NCI-H69 (cell line): Measurements from ENCODE around the gene EEF1G.
A peak's percentile ranks its signal among the peaks of the same experiment; 100 is the strongest.
"Not testable (repeated sequence)": the region's sequence is repeated elsewhere in the genome, so short reads cannot be mapped to it uniquely, and the experiment has no call there.

Experiments used
- DNase-seq: peaks from one replicate; lab custom pipeline; 2025; lab: John Stamatoyannopoulos, UW

Gene EEF1G

DNA sequence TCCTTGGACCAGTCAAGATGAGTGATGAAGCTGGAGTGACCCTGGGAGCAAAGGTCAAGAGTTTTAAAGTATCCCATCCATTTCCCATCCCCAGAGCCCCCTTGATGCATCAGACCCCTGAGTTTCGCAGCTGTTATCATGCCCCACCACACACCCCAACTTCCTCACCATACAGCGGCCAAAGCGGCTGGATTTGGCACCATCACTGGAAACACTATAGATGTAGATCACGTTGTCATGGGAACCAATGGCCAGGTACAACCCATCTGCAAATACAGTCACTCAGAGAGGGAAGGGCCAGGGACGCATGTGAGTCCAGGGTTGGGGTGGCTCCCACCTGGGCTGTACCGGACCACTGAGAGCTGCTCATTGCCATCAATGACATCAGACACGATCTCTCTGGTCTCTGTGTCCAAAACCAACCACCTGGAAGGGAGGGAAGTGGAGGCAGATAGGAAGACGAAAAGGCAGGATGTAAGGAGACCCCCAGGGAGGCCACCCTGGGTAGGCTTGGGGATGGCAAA lies 30.1 kb upstream of the EEF1G start:
- DNase-seq: peak; percentile 23

- peak; percentile 57 for DNase-seq
Measured at GRCh38 chr11:62603072-62603408, 29.3 kb upstream of the EEF1G start.

- DNase-seq: peak; percentile 89
Measured at GRCh38 chr11:62602141-62603071, 28.7 kb upstream of the EEF1G start.

DNA sequence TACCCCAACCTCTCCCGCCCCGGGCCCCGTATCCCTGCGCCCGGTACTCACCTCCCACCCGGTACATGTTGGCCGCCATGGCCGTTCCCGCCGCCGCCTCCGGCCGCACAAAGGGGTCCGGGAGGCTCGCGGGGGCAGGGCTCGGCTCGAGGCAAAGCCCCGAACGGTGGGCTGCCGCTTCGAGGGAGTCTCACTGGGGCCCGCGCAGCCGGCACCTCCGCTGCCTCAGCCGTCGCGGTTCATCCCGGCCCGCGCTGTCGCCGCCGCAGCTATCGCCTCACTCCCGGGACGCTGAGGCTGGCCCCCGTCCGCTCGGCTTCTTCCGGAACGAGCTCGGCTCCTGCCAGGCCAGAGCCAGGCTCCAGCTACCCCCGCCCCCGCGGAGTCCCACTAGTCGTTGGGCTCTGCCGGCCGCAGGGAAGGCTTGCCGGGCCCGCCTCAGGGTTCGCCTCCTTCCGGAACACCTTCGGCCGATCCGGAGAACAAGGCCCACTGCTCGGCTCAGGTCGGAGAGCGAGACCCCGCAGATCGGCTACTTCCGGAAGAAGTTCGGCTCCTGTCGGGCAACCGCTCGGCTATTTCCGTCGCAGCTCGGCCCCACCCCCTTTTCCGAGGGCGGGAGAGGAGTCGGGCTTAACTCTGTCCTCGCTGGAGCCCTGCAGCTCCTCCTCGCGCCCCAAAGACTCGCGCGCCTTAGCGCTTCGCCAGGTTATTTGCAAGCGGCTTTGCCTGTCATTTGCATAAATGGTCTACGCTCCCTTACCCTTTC lies 27.9 kb upstream of the EEF1G start, which contains the start of gene MTA2:
Gene MTA2 (minus strand): TSS at position 494 of the 769 bp plus-strand sequence. CDS start 415 bp downstream, at position 79.
- peak; percentile 99 for DNase-seq

GRCh38 chr11:62601122-62601371 lies 27.4 kb upstream of the EEF1G start:
- no peak for DNase-seq

DNA sequence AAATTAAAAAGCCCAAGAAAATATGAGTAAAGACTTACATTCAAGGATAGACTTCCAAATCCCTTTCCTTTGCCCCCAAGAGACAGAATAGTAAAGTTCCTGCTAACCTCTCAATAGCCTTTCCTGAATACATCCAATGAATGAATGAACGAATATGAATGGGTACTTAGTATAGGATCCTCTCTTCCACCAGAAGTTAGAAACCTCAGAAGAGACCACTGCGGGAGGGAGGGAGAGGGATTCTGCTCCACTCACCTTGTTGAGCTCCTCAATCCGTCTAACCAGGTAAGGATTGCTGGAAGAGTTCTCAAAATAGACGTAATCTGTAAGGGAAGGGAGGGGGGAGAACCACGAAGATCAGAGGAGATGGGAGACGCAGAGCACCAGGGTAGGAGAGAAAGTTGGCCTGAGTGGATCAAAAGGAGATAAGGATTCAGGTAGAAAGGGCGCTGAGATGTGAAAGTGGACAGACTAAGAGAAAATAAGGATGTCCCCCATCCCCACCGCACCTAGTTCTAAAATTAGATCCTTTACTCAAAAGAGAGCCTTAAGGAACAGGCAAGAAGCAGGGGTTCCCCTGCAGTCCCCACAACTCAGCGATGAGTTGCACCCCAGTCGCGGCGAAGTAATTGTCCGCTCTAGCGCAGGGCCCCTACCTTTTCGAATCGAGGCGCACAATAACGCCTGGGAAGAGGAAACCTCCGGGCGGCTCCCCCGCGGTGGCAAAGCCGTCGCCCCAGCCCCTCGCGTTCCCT lies 26.9 kb upstream of the EEF1G start:
- peak; percentile 65 for DNase-seq

- DNase-seq: peak; percentile 17
Measured at GRCh38 chr11:62599901-62600300, 26.2 kb upstream of the EEF1G start.

- peak; percentile 98 for DNase-seq
Measured at GRCh38 chr11:62599069-62599696, 25.5 kb upstream of the EEF1G start.

- no peak for DNase-seq
Measured at GRCh38 chr11:62595124-62595523, 21.4 kb upstream of the EEF1G start.

GRCh38 chr11:62593434-62594044 lies 19.8 kb upstream of the EEF1G start:
- DNase-seq: peak; percentile 83

DNA sequence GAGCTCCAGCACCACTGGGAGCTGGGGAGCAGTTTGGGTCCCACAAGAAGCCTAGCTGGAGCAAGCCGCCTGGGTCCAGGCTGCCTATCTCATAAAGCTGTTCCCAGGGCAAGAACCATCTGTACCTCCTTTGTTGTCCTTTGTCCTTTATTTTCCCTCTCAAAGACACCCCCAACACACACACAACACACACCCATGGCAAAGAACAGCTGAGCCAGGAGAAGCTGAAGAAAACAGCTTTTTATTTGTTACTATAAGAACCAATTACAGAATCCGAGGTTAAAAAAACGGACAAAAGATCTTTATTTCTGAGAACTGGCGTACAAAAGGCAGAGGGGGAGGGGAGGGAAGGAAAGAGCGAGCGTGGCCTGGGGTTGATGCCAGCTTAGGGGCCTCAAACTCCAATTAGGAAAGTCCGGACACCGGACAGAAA lies 19.3 kb upstream of the EEF1G start:
- DNase-seq: no peak

DNA sequence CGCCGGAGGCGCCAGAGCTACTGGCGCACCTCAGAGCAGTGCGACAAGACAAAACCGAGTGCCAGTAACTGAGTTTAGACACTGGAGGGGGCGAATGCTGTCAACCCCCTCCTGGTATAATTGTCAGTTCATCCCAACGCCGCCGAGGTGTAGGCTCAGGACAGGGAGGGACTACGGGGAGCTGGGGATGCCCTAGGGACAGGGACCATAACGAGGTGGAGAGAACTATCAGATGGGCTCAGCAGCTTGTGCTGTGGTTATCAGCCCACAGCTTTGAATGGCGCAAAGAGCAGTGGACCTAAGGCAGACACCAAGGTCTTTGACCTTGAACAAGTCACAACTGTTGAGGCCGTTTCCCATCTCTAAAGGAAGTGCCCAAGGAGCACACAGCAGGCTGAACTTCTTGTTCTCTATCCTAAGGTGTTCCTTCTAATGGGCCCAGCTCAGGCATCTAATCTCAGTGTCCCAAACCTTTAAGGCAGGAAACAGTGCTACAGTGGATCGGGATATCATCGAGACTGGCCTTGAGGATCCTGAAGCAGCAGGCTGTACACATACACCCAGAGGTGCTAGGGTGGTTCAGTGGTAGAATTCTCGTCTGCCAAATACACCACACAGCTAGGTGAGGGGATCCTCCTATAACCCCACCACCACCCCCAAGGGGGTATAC lies 18.6 kb upstream of the EEF1G start:
- DNase-seq: peak; percentile 49

- peak; percentile 100 for DNase-seq
Measured at GRCh38 chr11:62591448-62592145, 17.9 kb upstream of the EEF1G start, which contains the start of gene TUT1. TSS of gene TUT1 (minus strand) at chr11:62591523. CDS start at chr11:62591485, 38 bp downstream.

DNA sequence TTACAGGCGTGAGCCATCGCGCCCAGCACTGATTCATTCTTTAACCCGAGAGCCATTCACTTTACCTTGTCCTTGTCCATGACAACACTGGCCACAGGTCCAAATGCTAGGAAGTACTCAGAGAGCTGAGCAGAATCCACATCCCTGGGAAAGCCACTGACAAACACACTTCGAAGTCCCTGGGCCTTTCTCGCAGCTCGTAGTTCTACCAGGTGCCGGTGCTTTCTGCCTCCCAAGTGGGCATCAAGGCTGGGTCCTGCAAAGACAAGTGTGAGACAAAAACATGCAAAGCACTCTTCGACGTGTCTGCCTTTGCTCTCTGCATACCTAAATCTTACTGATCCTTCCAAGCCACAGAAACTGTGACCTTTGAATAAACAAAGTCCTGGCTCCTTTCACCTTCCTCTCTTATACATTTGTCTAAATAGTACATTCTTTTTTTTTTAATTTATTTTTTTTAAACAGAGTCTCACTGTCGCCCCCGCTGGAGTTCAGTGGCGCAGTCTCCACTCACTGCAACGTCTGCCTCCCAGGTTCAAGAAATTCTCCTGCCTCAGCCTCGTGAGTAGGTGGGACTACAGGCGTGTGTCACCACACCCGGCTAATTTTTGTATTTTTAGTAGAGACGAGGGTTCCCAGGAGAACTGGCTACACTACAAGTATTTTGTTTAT lies 15.4 kb upstream of the EEF1G start:
- no peak for DNase-seq

DNA sequence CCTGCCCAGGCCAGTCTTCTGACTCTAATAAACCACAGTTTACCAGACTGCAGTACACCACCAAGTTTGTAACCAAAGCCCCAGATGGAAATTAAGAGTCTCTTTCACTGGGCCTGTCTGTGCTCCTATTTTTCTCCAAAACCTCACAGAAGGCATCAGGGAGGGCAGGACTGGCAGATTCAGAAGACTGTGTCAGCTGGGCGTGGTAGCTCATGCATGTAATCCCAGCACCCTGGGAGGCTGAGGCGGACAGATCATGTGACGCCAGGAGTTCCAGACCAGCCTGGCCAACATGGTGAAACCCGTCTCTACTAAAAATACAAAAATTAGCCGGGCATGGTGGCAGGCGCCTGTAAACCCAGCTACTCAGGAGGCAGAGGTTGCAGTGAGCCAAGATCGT lies 11.7 kb upstream of the EEF1G start:
- DNase-seq: not testable (repeated sequence)

DNA sequence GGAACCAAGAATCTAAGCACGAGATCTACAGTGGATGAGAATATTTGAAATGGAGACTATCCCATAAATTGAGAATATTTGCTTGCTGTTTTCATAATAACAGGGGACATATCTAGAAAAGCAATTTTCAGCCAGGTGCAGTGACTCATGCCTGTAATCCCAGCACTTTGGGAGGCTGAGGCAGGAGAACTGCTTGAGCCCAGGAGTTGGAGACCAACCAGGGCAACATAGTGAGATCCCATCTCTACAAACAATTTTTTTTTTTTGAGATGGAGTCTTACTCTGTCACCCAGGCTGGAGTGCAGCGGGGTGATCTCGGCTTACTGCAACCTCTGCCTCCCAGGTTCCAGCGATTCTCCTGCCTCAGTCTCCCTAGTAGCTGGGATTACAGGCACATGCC lies 8.0 kb upstream of the EEF1G start:
- not testable (repeated sequence) for DNase-seq

DNA sequence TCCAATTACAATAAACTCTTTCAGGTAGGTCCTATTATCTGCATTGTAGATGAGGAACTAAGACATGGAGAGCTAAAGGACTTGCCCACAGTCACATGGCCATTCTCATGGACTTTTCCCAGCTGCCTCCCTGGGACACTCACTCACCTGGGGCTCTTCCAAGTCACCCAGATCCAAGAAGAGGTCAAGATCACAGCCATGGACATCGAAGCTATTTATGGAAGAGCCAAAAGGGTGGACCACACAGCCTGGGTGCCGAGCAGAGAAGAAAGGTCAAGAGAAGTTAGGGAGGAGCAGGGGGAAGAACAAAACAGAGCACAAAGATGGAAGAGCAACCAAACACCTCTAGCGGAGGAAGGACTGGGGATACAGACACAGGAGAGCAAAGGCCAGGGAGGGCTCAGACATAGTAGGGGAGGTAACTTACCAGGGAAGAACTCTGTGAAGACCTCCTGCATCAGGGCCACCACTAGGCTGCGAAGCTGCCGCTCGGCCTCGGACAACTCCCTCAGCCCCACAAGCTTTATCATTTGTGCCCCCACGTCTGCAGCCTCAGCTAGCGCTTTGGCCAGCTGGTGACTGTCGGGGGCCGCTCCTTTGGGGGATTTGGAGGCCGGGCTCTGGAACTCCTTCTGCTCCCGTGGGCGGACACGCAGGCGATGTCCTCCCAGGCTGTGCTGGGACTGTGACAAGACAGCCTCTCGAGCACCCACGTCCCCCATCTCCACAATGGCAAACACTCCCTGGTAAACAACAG lies 7.4 kb upstream of the EEF1G start:
- no peak for DNase-seq

DNA sequence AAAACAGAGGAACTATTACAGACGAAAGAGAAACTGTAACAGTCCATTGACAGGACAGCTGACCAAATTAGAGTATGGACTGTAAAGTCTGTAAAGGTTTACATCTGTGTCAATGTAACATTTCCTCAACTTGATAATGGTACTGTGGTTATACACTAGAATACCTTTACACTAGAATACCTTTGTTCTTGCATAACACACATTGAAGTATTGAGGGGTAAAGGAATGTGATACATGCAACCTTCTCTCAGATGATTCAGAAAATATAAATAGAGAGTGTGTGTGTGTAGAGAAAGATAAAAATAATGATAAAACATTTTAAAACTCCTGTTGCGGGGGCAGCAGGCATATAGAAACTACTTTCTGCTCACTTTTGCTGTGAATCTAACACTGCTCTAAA lies 5.6 kb upstream of the EEF1G start:
- no peak for DNase-seq

GRCh38 chr11:62578541-62578940 lies 4.8 kb upstream of the EEF1G start:
- no peak for DNase-seq
